HG03108 (cell line): ENCODE results near the gene CALM1.

Experiments used
- ATAC-seq: cut with Tn5 transposase; IDR thresholded peaks from one replicate; pipeline ENCODE4 v1.9.1; 2021; ENCODE audit warnings: moderate library complexity; ENCODE audit not compliant: unreplicated experiment

Gene CALM1

GRCh38 chr14:90407230-90407629 lies 10.4 kb downstream of the CALM1 start:
- no peak for ATAC-seq

GRCh38 chr14:90408713-90409112 lies 11.9 kb downstream of the CALM1 start:
- ATAC-seq = no peak

DNA sequence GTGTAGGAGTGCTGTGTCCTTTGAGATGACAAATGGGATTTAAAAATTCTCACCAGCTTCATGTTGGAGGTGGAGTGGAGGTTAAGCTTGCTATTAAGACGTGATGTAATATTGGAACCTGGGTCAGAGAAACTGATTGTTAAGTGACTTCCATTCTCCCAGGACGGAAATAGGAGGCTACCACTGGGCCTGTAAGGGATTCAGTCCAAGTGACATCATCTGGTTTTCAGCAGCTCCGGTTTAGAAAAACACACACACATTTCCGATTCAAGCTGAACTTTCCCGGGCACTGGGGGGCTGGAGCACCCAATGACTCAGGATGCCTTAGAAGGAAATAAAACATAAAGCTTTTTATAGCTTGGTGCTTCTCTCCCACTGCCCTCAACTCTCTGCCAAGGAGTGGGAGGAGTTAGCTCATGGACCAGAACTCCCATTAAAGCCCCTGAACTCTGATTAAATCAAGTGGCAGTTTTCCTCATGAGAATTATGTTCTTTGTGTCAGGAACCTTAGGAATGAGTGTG lies 12.4 kb downstream of the CALM1 start:
- ATAC-seq = no peak

DNA sequence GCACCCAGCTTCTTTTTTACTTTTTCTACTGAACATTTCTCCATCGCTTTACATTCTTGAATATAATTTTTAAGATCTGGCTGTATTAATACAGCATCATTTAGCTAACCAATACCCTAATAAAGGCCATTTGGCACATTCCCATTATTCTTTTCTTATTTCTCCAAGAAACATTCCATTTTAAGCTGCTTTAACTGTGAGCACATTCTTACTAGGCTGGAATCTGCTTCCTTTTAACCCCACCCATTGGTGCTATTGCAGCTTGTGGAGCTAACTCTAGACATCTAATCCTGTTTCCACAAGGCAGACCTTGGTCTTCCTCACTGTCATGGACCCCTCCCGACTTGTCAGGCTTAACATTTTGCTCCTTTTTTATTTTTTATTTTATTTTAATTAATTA lies 15.2 kb downstream of the CALM1 start:
- no peak for ATAC-seq

DNA sequence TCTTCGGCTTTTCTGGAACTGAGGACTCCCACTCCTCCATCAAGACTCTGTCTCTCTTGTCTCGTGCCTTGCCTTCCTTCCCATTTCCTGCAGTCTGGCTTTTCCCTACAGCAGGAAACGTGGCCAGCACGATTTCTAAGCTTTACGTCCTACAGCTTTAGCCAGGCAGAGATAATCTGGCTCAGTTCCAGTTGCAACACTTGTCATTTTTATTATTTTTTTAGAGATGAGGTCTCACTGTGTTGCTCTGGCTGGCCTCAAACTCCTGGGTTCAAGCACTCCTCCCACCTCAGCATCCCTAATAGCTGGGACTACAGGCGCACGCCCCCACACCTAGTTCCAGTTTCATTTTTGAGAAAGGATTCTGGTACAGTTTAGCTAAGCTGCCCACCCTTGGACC lies 19.9 kb downstream of the CALM1 start:
- ATAC-seq = no peak

- no peak for ATAC-seq
Observed at GRCh38 chr14:90418053-90418452, 21.2 kb downstream of the CALM1 start.

GRCh38 chr14:90419200-90419599 lies 22.4 kb downstream of the CALM1 start:
- ATAC-seq = no peak

- ATAC-seq = no peak
Observed at GRCh38 chr14:90421001-90421631, 24.3 kb downstream of the CALM1 start.

- no peak for ATAC-seq
Observed at GRCh38 chr14:90421632-90422020, 24.8 kb downstream of the CALM1 start.

DNA sequence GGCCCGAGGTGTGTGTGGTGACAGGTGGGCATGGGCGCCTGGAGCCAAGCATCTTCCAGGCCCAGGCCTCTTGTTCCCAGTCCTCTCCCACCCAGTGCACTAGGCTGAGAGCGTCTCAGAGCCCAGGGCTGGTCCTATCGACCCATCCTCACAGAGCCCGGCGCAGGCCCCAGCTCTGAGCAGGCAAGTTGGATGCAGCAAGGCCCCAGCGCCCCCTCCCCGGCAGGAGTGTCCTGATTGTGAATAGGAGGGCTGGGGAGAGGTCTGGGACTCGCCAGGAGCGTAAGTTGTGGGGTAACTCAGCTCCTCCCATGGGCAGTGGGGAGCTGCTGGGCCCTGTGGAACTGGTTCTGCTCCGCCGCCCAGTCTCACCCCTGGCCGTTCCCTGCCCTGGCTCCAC lies 26.3 kb downstream of the CALM1 start:
- no peak for ATAC-seq

- ATAC-seq = no peak
Observed at GRCh38 chr14:90424075-90424474, 27.2 kb downstream of the CALM1 start.

DNA sequence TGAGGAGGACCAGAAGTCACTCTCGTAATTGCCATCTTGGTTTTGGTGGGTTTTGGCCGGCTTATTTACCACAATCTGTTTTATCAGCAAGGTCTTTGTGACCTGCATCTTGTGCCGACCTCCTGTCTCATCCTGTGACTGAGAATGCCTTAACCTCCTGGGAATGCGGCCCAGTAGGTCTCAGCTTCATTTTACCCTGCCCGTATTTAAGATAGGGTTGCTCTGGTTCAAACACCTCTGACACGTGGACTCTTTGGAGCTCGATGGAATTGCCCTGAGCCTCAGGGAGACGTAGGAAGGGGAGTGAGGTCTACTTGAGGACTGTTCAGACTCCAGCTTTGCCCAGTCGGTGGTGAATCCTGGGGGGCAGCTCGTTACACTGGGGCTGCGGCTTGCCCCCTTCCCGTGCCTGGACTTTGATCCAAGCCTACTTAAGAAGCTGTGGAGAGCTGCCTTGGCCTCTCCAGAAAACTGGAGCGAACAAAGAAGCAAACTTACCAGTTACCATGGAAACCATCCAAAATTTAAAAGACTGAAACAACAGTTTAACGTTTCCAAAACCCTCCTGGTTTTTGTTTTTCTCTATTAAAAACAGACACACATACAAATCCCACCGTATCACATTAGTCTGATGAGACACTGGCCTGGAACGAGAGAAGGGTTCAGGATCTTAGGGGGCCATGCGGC lies 28.0 kb downstream of the CALM1 start:
- no peak for ATAC-seq

GRCh38 chr14:90425373-90425879 lies 28.6 kb downstream of the CALM1 start:
- ATAC-seq = no peak

DNA sequence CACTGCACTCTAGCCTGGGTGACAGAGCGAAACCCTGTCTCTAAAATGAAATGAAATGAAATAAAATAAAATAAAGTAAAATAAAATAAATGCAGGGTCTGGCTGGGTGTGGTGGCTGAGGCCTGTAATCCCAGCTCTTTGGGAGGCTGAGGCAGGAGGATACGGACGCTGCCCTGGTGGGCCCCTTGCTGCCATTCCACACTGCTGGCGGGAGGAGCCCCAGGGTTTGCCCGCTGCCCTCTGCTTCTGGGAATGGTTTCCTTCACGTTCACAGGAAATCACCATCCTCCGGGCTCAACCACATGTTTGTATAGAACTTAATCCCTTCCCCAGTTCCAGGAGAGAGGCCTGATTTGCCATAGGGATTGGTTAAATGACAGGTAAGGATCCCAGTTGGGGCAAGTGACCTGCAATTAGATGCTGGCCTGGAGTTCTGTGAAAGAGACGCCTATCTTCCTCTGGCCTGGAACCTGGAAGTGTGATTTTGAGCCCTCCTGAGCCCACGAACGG lies 29.3 kb downstream of the CALM1 start:
- no peak for ATAC-seq

DNA sequence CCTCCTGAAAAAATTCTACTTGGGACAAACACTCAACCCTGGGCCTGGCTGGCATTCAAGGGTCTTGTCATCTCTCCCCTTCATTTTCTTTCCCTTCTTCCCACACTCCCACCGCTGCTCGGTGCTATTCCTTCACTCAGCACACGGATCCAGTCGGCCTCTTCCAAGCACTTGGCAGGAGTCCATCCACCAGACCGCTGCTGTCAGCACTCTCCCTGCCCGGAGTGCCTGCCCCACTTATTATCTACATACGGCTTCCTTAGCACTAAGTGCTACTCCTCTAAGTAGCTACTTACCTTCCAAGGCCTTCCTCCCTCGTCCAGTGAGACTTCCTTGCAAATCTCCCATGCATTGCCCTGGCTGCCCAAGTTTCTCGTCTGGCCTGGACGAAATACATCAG lies 29.8 kb downstream of the CALM1 start:
- no peak for ATAC-seq

DNA sequence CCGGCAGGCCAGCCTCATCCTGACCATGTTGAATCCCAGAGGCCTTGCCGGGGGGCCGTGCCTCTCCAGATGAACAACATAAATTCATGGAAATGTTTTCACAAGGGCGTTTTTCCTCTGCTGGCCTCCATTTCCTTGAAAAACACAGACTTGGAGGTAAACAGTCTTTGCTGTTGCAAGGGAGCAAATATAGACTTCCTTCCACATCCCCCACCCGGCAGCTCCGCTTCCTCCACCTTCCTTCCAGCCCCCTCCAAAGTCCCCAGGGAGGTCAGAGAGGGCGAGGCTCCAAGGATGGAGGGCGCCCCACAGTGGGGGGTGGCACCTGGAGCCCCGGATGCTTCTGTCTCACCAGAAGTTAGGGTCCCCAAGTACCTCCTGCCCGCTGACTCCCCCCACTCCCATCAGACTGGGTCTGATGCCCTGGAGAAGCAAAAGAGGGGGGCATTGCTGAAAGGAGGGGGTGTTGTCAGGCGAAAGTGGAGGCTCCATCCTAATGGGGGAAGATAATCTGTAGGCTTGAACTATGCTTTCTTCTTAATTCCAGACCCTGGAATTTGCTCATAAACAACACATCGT lies 31.1 kb downstream of the CALM1 start:
- no peak for ATAC-seq

- ATAC-seq = no peak
Observed at GRCh38 chr14:90428676-90429075, 31.8 kb downstream of the CALM1 start.

DNA sequence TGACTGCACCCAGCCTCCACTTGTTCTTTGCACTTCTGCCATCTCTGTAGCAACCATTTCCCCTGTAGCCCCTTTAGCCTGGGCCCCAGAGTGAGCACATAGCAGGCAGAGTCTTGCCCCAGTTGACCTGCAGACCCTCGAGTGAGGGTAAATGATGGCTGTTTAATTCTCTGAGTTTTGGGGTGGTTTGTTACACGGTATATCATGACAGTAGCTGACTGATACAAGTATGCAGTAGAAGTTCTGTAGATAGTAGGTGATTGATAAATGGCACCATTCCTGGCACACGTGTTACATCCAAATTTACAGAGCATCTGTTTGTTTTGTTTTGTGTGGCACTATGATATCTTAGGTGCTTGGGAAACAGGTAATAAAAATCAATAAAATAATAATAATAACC lies 32.4 kb downstream of the CALM1 start:
- no peak for ATAC-seq

GRCh38 chr14:90429754-90430153 lies 32.9 kb downstream of the CALM1 start:
- ATAC-seq = no peak

GRCh38 chr14:90434370-90435020 lies 37.7 kb downstream of the CALM1 start:
- ATAC-seq = no peak

- no peak for ATAC-seq
Observed at GRCh38 chr14:90438841-90439240, 42.0 kb downstream of the CALM1 start.
